IPS-11a (cell line): Measurements from ENCODE around the gene PXK.
"Not testable (repeated sequence)": the region's sequence is repeated elsewhere in the genome, so short reads cannot be mapped to it uniquely, and the experiment has no call there.

ENCODE experiments used
- H3K4me3 ChIP-seq: one replicate; pipeline ENCODE4 v1.5.1; 2013; ENCODE audit warnings: low read depth, low read length, control low read depth

PXK gene

GRCh38 chr3:58414538-58415197, 82.0 kb downstream of the PXK start:
- H3K4me3 ChIP-seq, result no peak overlapping the region

- no peak overlapping the region for H3K4me3 ChIP-seq
Observed at GRCh38 chr3:58416191-58416590, 83.5 kb downstream of the PXK start.

- H3K4me3 ChIP-seq, result no peak overlapping the region
Observed at GRCh38 chr3:58417075-58417474, 84.4 kb downstream of the PXK start.

GRCh38 chr3:58418227-58418626, 85.5 kb downstream of the PXK start:
- H3K4me3 ChIP-seq, result no peak overlapping the region

- H3K4me3 ChIP-seq, result no peak overlapping the region
Observed at GRCh38 chr3:58419780-58420507, 87.3 kb downstream of the PXK start.

- H3K4me3 ChIP-seq, result no peak overlapping the region
Observed at GRCh38 chr3:58421004-58421403, 88.3 kb downstream of the PXK start.

GRCh38 chr3:58422756-58423325, 90.1 kb downstream of the PXK start:
- no peak overlapping the region for H3K4me3 ChIP-seq

GRCh38 chr3:58424613-58425012, 91.9 kb downstream of the PXK start:
- no peak overlapping the region for H3K4me3 ChIP-seq

GRCh38 chr3:58425782-58426181, 93.1 kb downstream of the PXK start:
- no peak overlapping the region for H3K4me3 ChIP-seq

- no peak overlapping the region for H3K4me3 ChIP-seq
Observed at GRCh38 chr3:58427661-58428361, 95.1 kb downstream of the PXK start.

GRCh38 chr3:58429657-58430056, 97.0 kb downstream of the PXK start:
- H3K4me3 ChIP-seq, result no peak overlapping the region

- H3K4me3 ChIP-seq, result peak overlapping the region; percentile 95
Observed at GRCh38 chr3:58432905-58433304, 100.2 kb downstream of the PXK start.

- H3K4me3 ChIP-seq, result peak within 1 kb of the TSS; percentile 95
Observed at GRCh38 chr3:58433400-58434167, 100.9 kb downstream of the PXK start, which contains the start of gene PDHB. PDHB (minus strand) TSS chr3:58433832; CDS start chr3:58433809, 23 bp downstream.

- no peak overlapping the region for H3K4me3 ChIP-seq
Observed at GRCh38 chr3:58434168-58434504, 101.4 kb downstream of the PXK start.

GRCh38 chr3:58434511-58434910, 101.8 kb downstream of the PXK start:
- H3K4me3 ChIP-seq, result no peak overlapping the region

- no peak overlapping the region for H3K4me3 ChIP-seq
Observed at GRCh38 chr3:58434990-58435389, 102.3 kb downstream of the PXK start.

- not testable (repeated sequence) for H3K4me3 ChIP-seq
Observed at GRCh38 chr3:58437276-58437675, 104.6 kb downstream of the PXK start.

- H3K4me3 ChIP-seq, result not testable (repeated sequence)
Observed at GRCh38 chr3:58440996-58441355, 108.3 kb downstream of the PXK start.

GRCh38 chr3:58441514-58442450, 109.1 kb downstream of the PXK start:
- no peak overlapping the region for H3K4me3 ChIP-seq

GRCh38 chr3:58452176-58452575, 119.5 kb downstream of the PXK start:
- no peak overlapping the region for H3K4me3 ChIP-seq
